Smooth muscle cell (in vitro differentiated cells): ENCODE data around the gene TMEM59L. TPM values are rescaled to one million over a fixed set of nuclear protein-coding genes. Genes with fewer than 3 reads are reported as not detected.

Experiments
- DNase-seq: peaks from one replicate; lab custom pipeline; 2025; ENCODE audit not compliant: unreplicated experiment; lab: John Stamatoyannopoulos, UW
- H2AFZ ChIP-seq: fragments of 200-600 bp; sonication (generic); 2 replicates; pipeline ENCODE4 v1.6.0; 2016; ENCODE audit warnings: antibody characterized with exemption, low read depth, mild to moderate bottlenecking
- H3F3A ChIP-seq: fragments of 200-600 bp; sonication (generic); 2 replicates; pipeline ENCODE4 v1.6.0; 2017; ENCODE audit warnings: antibody characterized with exemption, low read depth
- H3K27ac ChIP-seq: fragments of 200-600 bp; sonication (generic); 2 replicates; pipeline ENCODE4 v1.5.1; 2016; ENCODE audit warnings: low read depth, mild to moderate bottlenecking
- H3K27me3 ChIP-seq: fragments of 200-600 bp; sonication (generic); 2 replicates; pipeline ENCODE4 v1.6.1; 2016; ENCODE audit warnings: low read depth, mild to moderate bottlenecking
- H3K36me3 ChIP-seq: fragments of 200-600 bp; sonication (generic); 2 replicates; pipeline ENCODE4 v1.5.1; 2016; ENCODE audit warnings: low read depth
- H3K4me1 ChIP-seq: fragments of 200-600 bp; sonication (generic); 2 replicates; pipeline ENCODE4 v1.5.1; 2016; ENCODE audit warnings: low read depth
- H3K4me2 ChIP-seq: fragments of 200-600 bp; sonication (generic); 2 replicates; pipeline ENCODE4 v1.6.0; 2016; ENCODE audit warnings: mild to moderate bottlenecking
- H3K4me3 ChIP-seq: fragments of 200-600 bp; sonication (generic); 2 replicates; pipeline ENCODE4 v1.5.1; 2016; ENCODE audit warnings: mild to moderate bottlenecking
- H3K79me2 ChIP-seq: fragments of 200-600 bp; sonication (generic); 2 replicates; pipeline ENCODE4 v1.6.0; 2016; ENCODE audit warnings: low read depth, mild to moderate bottlenecking
- H3K9ac ChIP-seq: fragments of 200-600 bp; sonication (generic); 2 replicates; pipeline ENCODE4 v1.6.0; 2016; ENCODE audit warnings: low read depth
- H3K9me3 ChIP-seq: fragments of 200-600 bp; sonication (generic); replicated peaks from 2 replicates; pipeline ENCODE4 v1.5.1; 2016; ENCODE audit warnings: low read depth
- H4K20me1 ChIP-seq: fragments of 200-600 bp; sonication (generic); 2 replicates; pipeline ENCODE4 v1.6.0; 2016; ENCODE audit warnings: low read depth
- CTCF ChIP-seq: fragments of 200-600 bp; sonication (generic); IDR thresholded peaks from 2 replicates; pipeline ENCODE4 v1.5.1; 2017; ENCODE audit warnings: borderline replicate concordance, mild to moderate bottlenecking, antibody characterized with exemption; ENCODE audit not compliant: insufficient read depth, poor library complexity, severe bottlenecking
- WGBS: methylation state at CpG from one replicate; pipeline ENCODE4 v1.1.7; 2016; ENCODE audit warnings: low lambda C conversion rate; 5-methylcytosine and 5-hydroxymethylcytosine counted together
- polyA plus RNA-seq: library from polyadenylated mRNA; unstranded; fragments of >200 nt; fragmentation: Nextera tagmentation; extraction: Ambion mirVana; gene quantifications from 2 replicates; pipeline ENCODE4 v1.2.1, GENCODE V29; 2016
- total RNA-seq: library from RNA; depleted of rRNA; stranded (reverse); fragments of >200 nt; gene quantifications from 2 replicates; pipeline ENCODE4 v1.2.3, GENCODE V29; 2014

Gene TMEM59L
- total and polyA plus RNA-seq, 2 experiments from 2014 or later = 4.4 to 42.0 TPM

- peaks cover 15% of the 10 kb centered on the region for H3K79me2 ChIP-seq
- no peak for TF ChIP-seq CTCF
Observed at GRCh38 chr19:18635831-18636182, 23.1 kb downstream of the TMEM59L start.

GRCh38 chr19:18636183-18636968 lies 23.7 kb downstream of the TMEM59L start:
- H3K36me3 ChIP-seq = no peaks in the 10 kb centered on the region
- peak; percentile 96 for DNase-seq
- H3K4me2 ChIP-seq = peak overlapping the region; percentile 86
- H3K79me2 ChIP-seq = peaks cover 17% of the 10 kb centered on the region
- no peaks in the 10 kb centered on the region for H3F3A ChIP-seq
- TF ChIP-seq CTCF = no peak
- H3K9ac ChIP-seq = peak overlapping the region; percentile 71
- H4K20me1 ChIP-seq = peaks cover 4% of the 10 kb centered on the region
- H3K27me3 ChIP-seq = no peaks in the 10 kb centered on the region
- WGBS = 0% methylated on average over 14 of the region's 44 CpGs
- no peak overlapping the region for H3K27ac ChIP-seq
- peak overlapping the region; percentile 59 for H2AFZ ChIP-seq
- peaks cover 7% of the 10 kb centered on the region for H3K4me1 ChIP-seq
- no peaks in the 10 kb centered on the region for H3K9me3 ChIP-seq
- peak overlapping the region; percentile 66 for H3K4me3 ChIP-seq

More at GRCh38 chr19:18635831-18636182, 23.1 kb downstream of the TMEM59L start:
- WGBS = no CpG with 5 or more reads among the region's 6 CpGs
- Histone ChIP-seq H2AFZ (no peak overlapping the region), H3F3A (no peaks in the 10 kb centered on the region), H3K9ac (no peak overlapping the region), H3K9me3 (no peaks in the 10 kb centered on the region), H4K20me1 (peaks cover under 1% of the 10 kb centered on the region), H3K4me2 (no peak overlapping the region), H3K27ac (no peak overlapping the region), H3K36me3 (no peaks in the 10 kb centered on the region), H3K4me1 (peaks cover 7% of the 10 kb centered on the region), H3K27me3 (no peaks in the 10 kb centered on the region), H3K4me3 (no peak overlapping the region)
- no peak for DNase-seq

- Histone ChIP-seq H4K20me1 (peaks cover 4% of the 10 kb centered on the region), H3F3A (no peaks in the 10 kb centered on the region), H3K27ac (no peak within 1 kb of the TSS), H3K27me3 (no peaks in the 10 kb centered on the region), H3K9me3 (no peaks in the 10 kb centered on the region), H3K4me2 (peak within 1 kb of the TSS; percentile 86), H3K9ac (peak within 1 kb of the TSS; percentile 71), H3K4me1 (peaks cover 7% of the 10 kb centered on the region), H3K79me2 (peaks cover 21% of the 10 kb centered on the region), H3K4me3 (peak within 1 kb of the TSS; percentile 66), H2AFZ (peak within 1 kb of the TSS; percentile 59), H3K36me3 (no peaks in the 10 kb centered on the region)
- 9% methylated on average over 30 of the region's 47 CpGs for WGBS
- no peak for TF ChIP-seq CTCF
- DNase-seq = no peak
Observed at GRCh38 chr19:18636969-18637629, 24.4 kb downstream of the TMEM59L start, which contains the start of gene KLHL26. Gene KLHL26, plus strand, starts transcription at chr19:18637028. Its CDS starts 27 bp downstream, at chr19:18637055.
